ENCODE measurements around the gene M1AP.

GRCh38 chr2:74534411-74534810, 113.7 kb downstream of the M1AP start:
- TF ChIP-seq CTCF (IDR thresholded peaks at IDR 0.05): no peak
- no peak for TF ChIP-seq POLR2AphosphoS5 (IDR thresholded peaks at IDR 0.05)
- TF ChIP-seq EP300 (IDR thresholded peaks at IDR 0.05): no peak

Measured in sigmoid colon (tissue), 4 donors.